Muscle of back (tissue), 11 donors: ENCODE data around the gene ANKRD13D. TPM values are rescaled to one million over a fixed set of nuclear protein-coding genes. Genes with fewer than 3 reads are reported as not detected.
A peak's percentile ranks its signal among the peaks of the same experiment; 100 is the strongest.
"Not testable (repeated sequence)": the region's sequence is repeated elsewhere in the genome, so short reads cannot be mapped to it uniquely, and the experiment has no call there.

ENCODE experiments used
- DNase-seq, 3 donors: peaks; one replicate each; pipeline versions ENCODE4 v3.0.0 to v3.0.0-alpha.2; 2013
- polyA plus RNA-seq, 10 donors: library from polyadenylated mRNA; unstranded; fragments of 120-200 nt; gene quantifications; one replicate each; pipeline ENCODE4 v1.2.1, GENCODE V29; 2013; ENCODE audit not compliant: insufficient read length in 10 of 10

ANKRD13D gene
- polyA plus RNA-seq, 10 donors: 17.3 to 37.9 (median 25.9) TPM

GRCh38 chr11:67316882-67317204, 27.7 kb downstream of the ANKRD13D start:
- DNase-seq: no peak

DNA sequence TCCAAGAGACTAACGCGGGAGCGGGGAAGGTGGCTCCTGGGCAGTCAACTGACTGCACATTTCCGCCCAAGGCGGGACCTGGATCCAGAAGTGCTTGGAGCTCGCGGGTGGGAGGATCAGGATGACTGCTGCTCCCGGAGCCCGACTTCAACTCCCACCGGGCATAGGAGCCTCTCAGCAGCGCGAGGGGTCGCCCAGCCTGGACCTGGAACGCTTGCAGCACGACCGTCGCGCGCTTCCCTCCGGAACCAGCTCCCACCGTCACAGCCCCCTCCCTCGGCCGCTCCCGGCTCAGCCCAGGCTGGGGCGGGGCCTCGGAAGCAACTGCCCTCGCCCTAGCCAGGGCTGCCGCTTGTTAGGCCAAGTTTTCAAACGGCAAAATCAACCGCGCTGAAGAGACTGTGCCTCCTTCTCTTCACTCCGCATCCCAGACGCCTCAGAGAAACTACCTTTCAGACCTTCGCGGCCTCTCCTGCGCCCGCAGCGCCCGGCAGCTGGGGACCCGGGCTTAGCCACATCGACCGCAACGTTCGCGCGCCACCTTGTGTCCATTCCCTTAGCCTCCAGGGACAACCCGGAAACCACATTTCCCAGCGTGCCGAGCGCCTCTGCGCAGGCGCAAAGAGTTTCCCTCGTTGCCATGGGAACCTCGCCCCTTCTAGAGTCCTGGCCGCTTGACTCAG, 28.2 kb downstream of the ANKRD13D start:
- peak; percentile 96 to 99 (median 98) for DNase-seq

DNA sequence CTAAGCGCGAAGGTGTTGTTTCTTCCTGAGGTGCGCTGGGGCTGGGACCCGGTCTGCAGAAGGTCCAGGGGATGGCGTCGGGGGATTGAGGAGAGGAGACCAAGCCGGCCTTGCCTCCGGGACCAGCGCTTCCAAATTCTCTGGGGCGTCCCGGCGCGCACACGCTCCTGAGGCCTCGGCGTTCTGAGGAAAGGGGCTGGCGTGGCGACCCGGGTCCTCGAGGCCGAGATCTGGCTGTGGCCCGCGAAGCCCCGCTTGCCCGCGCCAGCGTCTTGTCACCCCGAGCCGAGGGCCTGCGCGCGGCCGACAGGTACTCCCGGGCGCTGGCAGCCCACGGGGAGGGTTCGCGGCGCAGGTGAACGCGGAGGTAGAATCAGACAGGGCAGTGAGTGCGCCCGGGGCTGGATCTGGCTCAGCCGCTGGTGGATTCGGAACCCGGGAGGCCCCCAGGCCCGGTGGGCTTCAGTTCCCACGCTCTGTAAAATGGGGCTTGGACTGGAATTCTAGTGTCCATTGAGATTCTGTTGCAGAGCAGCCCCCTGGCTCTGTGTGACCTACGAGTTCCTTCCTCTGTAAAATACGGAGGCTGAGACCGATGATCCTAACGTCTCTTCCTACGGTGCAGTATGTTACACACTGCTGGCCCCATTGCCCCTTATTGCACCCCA, 28.9 kb downstream of the ANKRD13D start:
- no peak for DNase-seq

- DNase-seq: not testable (repeated sequence)
Measured at GRCh38 chr11:67318876-67319275, 29.8 kb downstream of the ANKRD13D start.

DNA sequence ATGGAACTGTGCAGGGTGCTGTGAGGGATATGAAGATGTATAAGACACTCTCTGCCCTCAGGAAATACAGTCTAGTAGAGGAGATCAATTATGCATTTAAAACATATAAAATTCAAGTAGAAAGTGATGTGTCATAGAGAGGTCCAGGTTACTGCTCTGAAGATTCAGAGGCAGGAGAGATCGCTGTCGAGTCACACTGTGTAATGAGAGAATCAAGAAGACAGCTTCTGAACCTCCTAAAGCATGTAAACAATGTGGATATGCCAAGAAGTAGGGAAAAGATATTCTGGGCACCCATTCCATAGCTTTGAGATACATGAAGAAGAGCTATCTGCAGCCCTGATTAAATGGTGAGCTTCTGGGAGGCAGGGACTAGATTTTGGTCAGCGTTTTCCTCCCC, 30.9 kb downstream of the ANKRD13D start:
- DNase-seq: no peak

- no peak for DNase-seq
Measured at GRCh38 chr11:67320691-67321090, 31.6 kb downstream of the ANKRD13D start.

DNA sequence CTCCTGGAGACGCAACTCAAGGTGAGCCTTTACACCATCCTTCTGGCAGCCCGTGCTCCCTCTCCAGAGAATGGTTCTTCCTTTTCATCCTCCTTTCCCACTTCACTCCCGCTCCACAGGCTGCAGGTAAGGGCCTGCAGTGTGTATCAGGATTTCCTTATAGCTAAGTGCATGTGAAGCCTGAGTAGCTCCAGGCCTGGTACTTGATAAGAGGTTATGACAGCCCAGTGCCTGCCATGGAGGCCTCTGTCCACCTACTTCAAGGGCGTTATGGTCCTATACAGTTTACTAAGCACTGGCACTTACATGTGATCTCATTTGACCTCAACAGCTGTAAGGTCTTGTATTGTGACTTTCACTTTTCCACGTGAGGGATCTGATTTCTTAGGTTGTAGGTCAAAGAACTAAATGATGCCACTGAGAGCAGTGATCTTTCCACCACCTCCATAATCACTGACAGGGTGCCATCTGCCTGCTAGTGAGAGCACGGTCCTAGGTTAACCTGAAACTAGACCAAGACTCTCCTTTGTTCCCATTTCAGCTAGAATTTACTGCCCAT, 32.3 kb downstream of the ANKRD13D start:
- no peak for DNase-seq

GRCh38 chr11:67322049-67322448, 32.9 kb downstream of the ANKRD13D start:
- DNase-seq: no peak

DNA sequence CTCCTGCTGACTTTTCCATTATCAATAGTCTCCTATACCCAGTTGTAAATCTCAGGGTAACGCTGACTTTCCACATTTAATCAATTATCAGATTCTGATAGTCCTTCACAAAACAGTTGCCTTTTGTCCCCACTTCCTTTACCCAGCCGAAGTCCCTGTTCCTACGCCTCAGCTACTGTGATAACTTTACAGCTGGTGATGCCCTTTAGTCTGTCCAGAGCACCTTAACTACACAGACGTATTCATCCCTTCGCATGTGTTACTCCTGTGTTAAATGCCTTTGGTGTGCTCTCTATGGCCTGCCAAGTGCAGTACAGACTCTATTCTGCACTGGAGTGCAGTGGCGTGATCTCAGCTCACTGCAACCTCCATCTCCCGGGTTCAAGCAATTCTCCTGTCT, 34.4 kb downstream of the ANKRD13D start:
- no peak for DNase-seq

- no peak for DNase-seq
Measured at GRCh38 chr11:67332081-67332691, 43.1 kb downstream of the ANKRD13D start.

GRCh38 chr11:67337257-67337656, 48.2 kb downstream of the ANKRD13D start:
- DNase-seq: no peak

DNA sequence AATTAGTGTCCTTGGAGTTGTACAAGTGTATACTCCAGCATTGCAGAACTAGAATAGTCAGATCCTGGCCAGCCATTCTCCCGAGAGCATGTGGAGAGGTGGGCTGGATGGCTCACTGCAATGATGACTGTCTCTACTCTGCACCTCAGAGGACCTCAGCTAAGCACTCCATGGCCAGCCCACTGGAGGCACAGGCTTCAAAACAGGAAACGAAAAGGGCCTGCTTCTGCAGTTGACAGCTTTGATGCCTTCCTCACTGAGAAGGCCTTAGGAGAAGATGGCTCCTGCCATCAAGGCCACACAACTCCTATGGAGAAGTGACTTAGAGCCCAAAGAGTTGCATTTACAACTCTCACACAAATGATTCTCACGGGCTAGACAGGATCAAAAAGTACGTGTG, 55.2 kb downstream of the ANKRD13D start:
- no peak for DNase-seq

DNA sequence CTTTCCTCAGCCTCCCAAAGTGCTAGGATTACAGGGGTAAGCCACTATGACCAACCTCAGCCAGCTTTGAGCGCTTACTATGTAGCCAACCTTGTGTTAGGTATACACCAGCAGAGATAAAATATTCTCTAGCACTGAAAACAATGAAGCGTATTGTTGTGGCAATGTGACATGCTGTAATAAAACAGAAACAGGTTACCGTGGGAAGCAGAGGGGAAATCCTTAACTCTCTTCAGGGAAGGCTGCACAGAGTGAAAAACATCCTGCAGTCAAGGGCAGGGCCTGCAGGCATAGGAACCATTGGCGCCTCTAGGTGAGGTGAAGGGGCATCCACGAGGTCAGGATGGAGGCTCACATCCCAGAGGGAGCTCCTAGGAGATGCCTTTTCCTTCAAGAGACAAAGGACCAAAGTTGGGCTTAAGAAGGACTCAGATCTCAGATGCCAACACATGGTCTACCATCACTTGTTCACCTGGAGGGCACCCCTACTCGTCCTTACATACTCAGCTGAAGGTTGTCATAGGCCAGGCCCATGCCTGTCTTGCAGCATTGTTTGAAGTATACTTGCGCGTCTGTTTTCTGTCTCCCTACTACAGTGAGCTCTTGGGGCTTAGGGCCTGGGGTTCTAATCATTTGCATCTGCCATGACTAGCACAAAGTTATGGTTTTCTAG, 56.3 kb downstream of the ANKRD13D start:
- DNase-seq: no peak

DNA sequence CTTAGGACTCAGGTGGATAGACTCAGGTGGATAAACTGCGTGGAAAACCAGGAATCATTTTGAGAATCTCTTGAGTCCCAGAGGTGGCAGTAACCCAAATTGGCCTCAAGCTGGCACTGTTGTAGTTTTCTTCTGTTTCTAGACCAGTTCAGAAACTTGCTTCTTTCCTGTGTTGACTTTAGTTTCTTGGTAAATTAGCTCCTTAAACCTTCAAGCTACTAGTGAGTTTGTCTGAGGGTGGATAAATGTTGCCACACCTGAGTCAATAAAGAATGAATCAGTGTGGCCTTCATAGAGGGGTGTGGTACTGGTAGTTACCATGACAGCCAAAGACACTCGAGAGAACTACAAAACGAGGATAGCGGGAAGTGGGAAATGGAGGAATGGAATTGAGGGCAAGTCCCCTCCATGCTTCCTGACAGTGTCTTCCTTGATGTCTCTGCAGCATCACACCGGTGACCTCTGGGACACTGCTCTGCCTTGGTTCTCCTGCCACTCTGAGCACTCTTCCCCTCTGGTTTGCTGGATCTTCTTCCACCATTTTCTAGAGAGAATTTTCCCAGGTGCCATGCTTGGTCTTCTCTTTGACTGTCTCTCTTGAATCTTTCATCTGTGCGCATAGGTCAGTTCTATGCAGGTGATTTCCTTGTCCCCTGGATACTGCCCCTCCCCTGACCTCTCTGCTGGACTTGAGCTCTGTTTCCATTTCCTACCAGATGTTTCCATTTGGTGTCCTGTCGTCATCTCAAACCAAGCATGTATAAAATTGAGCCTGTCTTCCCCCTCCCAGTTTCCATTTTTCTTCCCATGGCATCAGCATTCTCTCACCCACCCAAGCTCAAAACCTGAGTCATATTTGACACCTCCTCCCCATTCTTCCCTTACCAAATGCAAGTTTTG, 57.1 kb downstream of the ANKRD13D start:
- DNase-seq: no peak

DNA sequence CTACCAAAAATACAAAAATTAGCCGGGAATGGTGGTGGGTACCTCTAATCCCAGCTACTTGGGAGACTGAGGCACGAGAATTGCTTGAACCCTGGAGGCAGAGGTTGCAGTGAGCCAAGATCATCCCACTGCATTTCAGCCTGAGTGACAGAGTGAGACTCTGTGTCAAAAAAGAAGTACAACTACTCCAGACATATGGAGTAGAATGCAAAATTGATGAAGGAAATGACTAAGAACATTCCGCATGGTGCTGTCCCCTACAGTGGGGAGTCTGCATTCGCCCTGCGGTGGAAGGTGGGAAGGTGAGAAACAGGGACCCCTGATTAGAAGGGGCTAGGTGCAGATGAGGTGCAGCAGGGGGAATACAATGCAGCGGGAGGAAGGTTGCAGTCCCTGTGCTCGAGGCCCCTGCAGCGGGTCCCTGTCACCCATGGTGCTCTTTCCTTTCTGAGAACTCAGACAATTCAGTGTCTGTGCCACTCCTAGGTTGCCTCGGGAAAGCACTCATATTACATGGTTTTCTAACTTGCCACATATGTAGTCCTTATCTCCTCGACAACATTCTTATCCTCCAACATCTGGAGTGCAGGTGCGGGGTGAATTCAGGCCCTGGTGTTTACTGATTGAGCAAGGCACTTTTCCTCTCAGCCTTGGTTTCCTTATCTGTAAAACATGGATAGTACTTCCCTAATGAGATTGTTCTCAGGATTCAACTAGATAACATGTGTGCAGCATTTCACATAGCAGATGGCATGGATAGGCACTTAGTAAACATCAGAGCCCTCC, 59.1 kb downstream of the ANKRD13D start:
- DNase-seq: no peak

DNA sequence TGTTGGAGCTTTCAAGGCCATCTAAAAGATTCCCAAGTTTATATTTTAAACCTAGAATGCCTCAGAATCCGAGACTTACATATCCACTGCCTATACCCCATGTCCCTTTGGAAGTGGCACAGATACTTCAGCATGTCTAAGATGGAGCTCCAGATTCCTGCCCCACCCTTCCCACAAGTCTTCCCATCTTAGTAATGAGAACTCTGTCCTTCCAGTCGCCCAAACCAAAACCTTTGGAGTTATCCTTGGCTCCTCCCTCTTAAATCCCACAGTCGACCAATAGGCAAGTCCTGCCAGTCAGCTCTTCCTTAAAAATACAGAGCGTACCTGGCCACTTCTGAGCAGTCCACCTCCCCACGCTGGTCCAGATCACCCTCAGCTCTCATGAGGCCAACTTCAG, 59.9 kb downstream of the ANKRD13D start:
- no peak for DNase-seq

- no peak for DNase-seq
Measured at GRCh38 chr11:67349457-67349856, 60.4 kb downstream of the ANKRD13D start.

DNA sequence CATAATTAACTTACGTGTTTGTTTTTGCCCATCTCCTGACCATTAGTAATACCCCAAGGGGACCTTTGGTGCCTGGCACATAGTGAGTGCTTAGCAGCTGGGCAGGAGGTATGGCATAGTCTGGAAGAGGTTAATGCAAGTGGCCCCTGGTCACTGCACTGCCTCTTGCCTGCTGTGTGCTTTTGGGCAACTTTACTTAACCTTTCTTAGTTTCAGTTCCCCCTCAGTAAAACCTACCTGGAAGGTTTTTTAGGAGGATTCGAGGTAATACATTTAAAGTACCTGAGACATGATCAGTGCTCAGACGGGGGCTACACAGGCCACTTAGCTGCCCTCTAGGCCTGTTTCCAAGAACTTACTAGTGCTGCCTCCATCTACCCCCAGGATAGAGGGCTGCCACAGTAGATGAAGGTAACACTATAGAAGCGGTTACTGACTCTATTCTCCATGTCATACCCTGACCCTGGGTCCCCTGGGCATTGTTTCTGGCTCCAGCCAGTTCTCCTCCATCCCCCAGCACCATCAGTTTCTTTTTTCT, 60.9 kb downstream of the ANKRD13D start:
- DNase-seq: no peak

GRCh38 chr11:67351275-67352005, 62.3 kb downstream of the ANKRD13D start:
- peak; percentile 62 to 87 (median 82) for DNase-seq
